ENCODE results near the gene TCF4.
A peak's percentile ranks its signal among the peaks of the same experiment; 100 is the strongest.
"Not testable (repeated sequence)": the region's sequence is repeated elsewhere in the genome, so short reads cannot be mapped to it uniquely, and the experiment has no call there.

Gene TCF4

GRCh38 chr18:55484773-55485172 lies 103.2 kb downstream of the TCF4 start:
- DNase-seq (ENCODE audit: extremely low spot score, insufficient read length, low read depth), result no peak
- FAIRE-seq, result no peak

DNA sequence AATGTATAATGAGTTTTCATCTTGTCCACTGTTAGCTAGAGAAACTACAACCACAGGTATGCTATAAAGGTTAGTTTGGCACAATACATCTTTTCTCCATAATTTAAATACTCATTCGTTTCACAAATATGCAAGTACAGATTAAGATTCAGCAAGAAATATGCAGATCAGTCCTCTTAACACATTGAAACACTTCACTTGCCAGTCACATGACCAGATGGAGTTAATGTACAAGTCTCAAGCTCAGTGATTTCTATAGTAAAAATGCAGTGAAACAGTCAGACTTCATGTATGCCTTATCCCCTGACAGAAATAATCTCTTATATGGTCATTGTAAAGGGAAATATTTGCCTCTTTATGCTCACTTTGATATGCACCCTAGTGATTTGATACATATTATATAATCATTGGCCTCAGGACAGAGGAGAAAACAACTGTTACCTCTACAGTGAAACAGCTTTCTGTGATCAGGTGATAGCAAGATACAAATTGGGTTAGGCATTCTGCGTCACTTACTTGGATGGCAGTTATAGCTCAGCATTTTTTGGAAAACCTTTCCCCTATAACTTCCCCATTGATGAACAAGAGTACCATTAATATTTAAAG lies 104.6 kb downstream of the TCF4 start:
- FAIRE-seq, result no peak

DNA sequence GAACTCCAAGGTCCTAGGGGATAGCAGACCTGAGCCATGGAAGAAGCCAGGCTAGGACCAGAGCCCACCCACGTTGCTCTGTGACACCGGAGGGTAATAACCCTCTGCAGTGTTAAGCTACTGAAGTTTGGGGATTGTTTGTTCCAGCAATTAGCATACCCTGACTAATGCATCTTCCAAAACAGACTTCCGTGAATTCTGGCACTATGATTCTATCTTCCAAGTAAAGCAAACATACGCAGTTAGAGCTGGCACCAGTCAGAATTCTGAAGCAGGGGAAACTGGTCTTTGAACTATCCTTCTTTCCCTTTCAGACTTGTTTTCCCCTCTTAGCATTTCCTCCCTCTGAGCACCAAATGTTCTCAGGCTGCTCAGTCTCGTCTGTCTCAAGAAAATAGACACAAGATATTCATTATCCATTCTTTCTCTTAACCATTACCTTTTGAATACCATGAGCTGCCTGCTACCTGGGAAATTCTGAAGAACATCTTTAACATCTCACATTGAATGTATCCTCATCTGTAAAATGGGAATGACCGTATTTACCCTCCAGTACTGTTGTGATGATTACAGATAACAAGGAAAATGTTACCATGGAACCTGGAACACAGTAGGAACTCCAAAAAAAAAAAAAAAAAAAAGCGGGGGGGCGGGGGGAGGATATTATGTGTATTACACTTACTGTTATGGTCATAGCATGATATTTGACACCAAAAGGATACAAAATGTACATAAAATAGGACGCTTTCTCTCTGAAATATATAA lies 108.2 kb downstream of the TCF4 start:
- FAIRE-seq (no peak), DNase-seq (ENCODE audit: extremely low spot score, insufficient read length, low read depth) (no peak)

More for the DNA sequence above, 104.6 kb downstream of the TCF4 start:
- no peak for DNase-seq (ENCODE audit: extremely low spot score, insufficient read length, low read depth)

DNA sequence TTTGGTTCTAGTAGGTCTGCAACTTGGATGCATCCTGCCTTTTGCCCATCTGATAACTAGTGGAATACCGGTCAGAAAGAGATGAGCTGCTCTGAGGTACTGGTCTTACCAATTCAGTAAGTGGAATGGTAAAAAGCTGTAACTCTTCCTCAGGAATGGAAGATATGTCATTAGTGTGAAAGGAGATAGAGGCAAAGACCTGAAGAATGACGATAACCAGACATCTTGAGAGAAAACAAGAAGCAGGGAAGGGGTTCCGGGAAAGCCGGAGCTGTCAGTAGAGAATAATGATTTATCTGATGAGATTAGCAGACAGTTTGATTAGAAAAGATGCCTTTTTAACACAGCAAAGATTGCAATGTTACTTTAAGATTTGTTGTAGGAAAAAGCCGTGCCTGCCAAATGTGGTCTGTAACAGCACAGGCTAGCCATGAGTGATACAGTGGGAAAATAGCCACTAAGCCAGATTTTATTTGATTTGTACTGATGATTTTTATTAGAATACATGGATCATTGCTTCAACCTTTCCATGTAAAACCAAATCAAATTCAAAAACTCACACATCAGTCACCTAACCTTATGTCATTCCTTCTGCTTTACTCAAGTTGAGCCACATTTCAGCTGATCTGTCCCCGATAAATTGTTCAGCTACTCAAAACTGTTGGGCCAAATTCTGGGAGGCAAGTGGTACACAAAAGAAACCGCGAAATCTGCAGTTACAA lies 110.0 kb downstream of the TCF4 start:
- DNase-seq (ENCODE audit: extremely low spot score, insufficient read length, low read depth) (no peak), FAIRE-seq (no peak)

- FAIRE-seq (peak; percentile 66), DNase-seq (ENCODE audit: extremely low spot score, insufficient read length, low read depth) (peak; percentile 5)
Observed at GRCh38 chr18:55477499-55477859, 110.5 kb downstream of the TCF4 start.

DNA sequence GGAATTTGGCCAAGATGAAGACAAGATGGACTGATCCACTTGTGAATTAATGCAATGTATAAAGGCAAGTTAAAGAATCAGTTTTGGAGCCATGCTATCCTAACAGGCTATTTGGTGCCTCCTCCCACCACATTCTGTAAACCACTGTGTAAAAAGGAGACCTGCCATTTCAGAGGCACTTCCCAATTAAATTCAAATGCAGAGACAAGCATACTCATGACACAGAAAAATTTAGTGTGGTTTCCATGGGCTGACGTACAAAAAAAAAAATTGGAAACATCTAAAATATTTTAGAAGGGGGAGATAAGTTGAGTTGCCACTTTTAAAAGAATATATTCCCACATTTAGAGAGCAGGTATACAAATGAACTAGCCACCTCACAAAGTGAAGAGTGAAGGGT lies 112.1 kb downstream of the TCF4 start:
- FAIRE-seq, result no peak

GRCh38 chr18:55475467-55475866 lies 112.5 kb downstream of the TCF4 start:
- FAIRE-seq (no peak), DNase-seq (ENCODE audit: extremely low spot score, insufficient read length, low read depth) (no peak)

More for the DNA sequence above, 112.1 kb downstream of the TCF4 start:
- DNase-seq (ENCODE audit: extremely low spot score, insufficient read length, low read depth), result no peak

GRCh38 chr18:55473560-55473959 lies 114.4 kb downstream of the TCF4 start:
- FAIRE-seq, result no peak
- no peak for DNase-seq (ENCODE audit: extremely low spot score, insufficient read length, low read depth)

DNA sequence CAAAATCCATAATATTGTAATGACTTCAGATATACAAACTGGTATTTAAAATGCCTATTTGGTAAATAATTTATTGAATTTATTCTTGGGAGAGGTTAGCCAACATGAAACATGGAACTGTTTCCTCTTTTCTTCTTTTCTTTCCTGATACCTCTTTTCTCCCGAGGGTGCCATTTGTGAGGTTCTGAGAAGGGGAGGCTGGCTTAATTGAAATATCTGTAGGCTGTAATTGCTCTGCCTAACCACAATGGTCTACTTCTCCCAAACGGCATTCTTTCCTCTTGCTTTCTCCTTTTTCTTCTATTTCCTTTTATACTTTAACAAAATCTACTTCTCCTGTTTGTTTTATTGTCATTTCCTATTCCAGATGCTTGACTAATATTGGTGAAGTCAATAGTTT lies 114.9 kb downstream of the TCF4 start:
- no peak for FAIRE-seq
- DNase-seq (ENCODE audit: extremely low spot score, insufficient read length, low read depth), result no peak

DNA sequence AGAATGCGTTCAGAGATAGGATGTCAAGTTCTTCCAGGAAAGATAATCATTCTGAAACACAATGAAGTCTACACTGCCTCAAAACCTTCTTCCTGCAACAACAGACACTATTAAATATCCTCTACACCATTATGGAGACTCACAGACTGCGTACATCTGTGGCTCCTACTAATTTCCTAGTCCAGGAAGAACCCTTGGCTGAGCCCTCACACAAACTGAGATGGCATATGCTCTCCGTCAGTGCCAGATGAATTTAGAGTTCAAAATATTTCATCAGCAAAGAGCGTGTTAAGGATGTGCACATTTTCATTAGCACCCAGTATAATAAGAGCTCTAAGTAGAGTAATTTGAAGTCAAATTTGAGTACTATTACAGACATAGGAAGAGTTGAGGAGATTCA lies 117.2 kb downstream of the TCF4 start:
- DNase-seq (ENCODE audit: extremely low spot score, insufficient read length, low read depth), result no peak
- no peak for FAIRE-seq

DNA sequence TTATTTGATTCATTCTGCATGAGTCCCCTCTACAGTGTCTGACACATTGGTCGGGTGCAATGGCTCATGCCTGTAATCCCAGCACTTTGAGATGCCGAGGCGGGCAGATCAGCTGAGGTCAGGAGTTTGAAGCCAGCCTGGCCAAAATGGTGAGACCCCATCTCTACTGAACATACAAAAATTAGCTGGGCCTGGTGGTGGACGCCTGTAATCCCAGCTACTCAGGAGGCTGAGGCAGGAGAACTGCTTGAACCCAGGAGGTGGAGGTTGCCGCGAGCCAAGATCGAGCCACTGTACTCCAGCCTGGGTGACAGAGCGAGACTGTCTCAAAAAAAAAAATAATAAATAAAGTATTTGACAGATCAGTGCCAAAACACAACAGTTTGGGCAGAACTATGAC lies 118.9 kb downstream of the TCF4 start:
- not testable (repeated sequence) for DNase-seq (ENCODE audit: extremely low spot score, insufficient read length, low read depth); FAIRE-seq

DNA sequence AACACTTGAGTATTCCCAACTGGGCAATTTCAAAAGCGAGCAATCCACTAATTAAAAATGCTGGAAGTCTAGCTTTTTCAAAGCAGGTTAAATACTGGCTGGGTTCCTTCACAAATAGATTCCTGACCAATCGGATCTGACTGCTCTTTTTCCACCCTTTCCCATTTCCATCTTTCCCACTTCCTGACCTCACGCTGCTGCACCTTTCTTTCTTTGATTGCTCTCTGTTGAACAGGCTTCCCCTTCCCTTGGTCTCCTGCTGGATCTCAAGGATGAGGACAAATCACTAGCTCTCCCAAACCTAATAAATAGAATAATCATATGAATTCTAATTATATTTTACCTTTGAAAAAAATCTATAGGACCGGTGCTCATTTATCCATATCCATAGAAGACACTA lies 121.2 kb downstream of the TCF4 start:
- FAIRE-seq (no peak), DNase-seq (ENCODE audit: extremely low spot score, insufficient read length, low read depth) (no peak)

GRCh38 chr18:55465313-55465712 lies 122.7 kb downstream of the TCF4 start:
- FAIRE-seq, result no peak
- no peak for DNase-seq (ENCODE audit: extremely low spot score, insufficient read length, low read depth)

GRCh38 chr18:55464581-55464980 lies 123.4 kb downstream of the TCF4 start:
- FAIRE-seq (no peak), DNase-seq (ENCODE audit: extremely low spot score, insufficient read length, low read depth) (no peak)

DNA sequence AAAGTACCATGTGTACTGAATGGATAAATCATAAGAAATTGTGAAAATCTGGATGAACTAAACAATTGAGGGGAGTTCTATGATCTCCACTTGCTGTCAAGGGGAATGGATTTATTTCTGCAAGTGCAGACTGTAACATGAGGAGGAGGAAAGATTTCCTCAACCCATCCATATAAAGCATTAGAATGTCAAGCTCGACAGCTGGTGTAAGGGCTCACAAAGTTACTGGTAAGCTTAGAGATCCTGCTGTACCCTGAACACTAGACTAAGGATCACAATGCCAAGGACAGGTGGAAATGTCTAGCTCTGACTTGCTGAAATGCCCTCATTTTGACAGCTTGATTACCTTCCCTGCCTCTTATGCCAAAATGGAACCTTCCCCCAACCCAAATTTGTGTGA lies 125.3 kb downstream of the TCF4 start:
- DNase-seq (ENCODE audit: extremely low spot score, insufficient read length, low read depth) (no peak), FAIRE-seq (no peak)

GRCh38 chr18:55461848-55462247 lies 126.1 kb downstream of the TCF4 start:
- DNase-seq (ENCODE audit: extremely low spot score, insufficient read length, low read depth), result no peak
- no peak for FAIRE-seq

DNA sequence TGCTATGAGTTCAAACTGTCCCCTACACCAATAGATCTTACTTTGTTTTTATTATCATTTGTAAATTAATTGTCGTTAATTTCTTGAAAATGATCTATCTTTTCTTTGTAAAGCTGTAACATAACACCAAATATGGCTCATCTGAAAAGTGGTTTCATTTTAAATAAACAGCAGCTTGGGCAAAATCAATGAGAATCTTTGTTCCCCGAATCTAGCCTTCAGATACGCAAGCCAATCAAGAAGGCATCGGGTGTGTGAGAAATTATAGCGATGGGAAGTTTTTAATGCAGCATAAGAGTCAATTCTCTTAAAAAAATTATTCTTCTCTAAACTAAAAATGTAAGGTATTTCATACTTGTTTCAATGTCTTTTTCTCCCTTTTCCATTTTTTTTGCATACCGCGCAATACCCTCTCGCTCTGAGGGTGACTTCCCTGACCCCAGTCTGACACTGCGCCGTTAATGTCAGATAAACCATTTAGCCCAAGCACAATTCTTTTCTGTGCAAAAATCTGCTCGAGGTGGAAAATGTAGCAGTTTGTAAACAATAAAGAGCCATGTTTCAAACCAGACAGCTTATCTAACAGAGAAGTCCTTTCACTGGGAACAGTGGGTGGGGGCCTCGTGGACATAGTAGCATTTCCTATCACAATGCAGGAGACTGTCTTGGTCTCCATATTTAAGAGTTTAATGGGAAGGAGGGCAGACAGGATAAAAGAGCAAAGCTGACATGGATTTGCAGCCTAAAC lies 129.4 kb downstream of the TCF4 start:
- FAIRE-seq (no peak), DNase-seq (ENCODE audit: extremely low spot score, insufficient read length, low read depth) (no peak)

- no peak for DNase-seq (ENCODE audit: extremely low spot score, insufficient read length, low read depth)
Observed at GRCh38 chr18:55457028-55457427, 131.0 kb downstream of the TCF4 start.

GRCh38 chr18:55455938-55456337 lies 132.1 kb downstream of the TCF4 start:
- no peak for FAIRE-seq
- DNase-seq (ENCODE audit: extremely low spot score, insufficient read length, low read depth), result no peak

More at GRCh38 chr18:55457028-55457427, 131.0 kb downstream of the TCF4 start:
- no peak for FAIRE-seq

DNA sequence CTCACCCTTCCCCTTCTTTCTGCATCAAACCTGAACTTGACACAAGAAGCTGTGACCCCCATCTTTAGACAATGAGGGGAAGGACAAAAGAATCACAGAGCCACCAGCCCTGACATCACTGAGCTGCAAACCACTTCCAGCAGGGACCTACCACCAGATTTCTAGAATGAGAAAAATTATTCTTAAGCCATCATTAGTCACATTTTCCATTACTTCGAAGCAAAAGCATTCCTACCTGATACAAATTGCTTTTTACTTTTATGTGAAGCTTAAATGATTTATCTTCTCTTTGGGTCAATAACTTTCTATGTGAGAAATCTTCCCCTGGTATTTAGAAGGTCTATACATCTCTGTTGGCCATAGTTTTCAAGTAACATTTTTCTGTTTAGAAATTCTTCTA lies 134.8 kb downstream of the TCF4 start:
- DNase-seq (ENCODE audit: extremely low spot score, insufficient read length, low read depth), result no peak
- no peak for FAIRE-seq
